ENCODE results near the gene MACF1.

GRCh38 chr1:39322431-39322830 lies 117.9 kb downstream of the MACF1 start:
- TF ChIP-seq NFRKB (IDR thresholded peaks at IDR 0.05), result no peak
- TF ChIP-seq LEF1 (IDR thresholded peaks at IDR 0.05; ENCODE audit: borderline replicate concordance), result no peak
- TF ChIP-seq SP1 (IDR thresholded peaks at IDR 0.05), result no peak
- TF ChIP-seq ELF4 (IDR thresholded peaks at IDR 0.05), result no peak
- TF ChIP-seq BHLHE40 (IDR thresholded peaks at IDR 0.05; ENCODE audit: borderline replicate concordance), result no peak
- TF ChIP-seq FOXK2 (IDR thresholded peaks at IDR 0.05), result no peak
- no peak for TF ChIP-seq CTBP1 (IDR thresholded peaks at IDR 0.05; ENCODE audit: borderline replicate concordance)
- no peak for TF ChIP-seq FOXM1 (IDR thresholded peaks at IDR 0.05; ENCODE audit: borderline replicate concordance)
- TF ChIP-seq L3MBTL2 (conservative IDR thresholded peaks at IDR 0.05), result no peak
- no peak for TF ChIP-seq ARNT (IDR thresholded peaks at IDR 0.05)
- TF ChIP-seq, protein P1, sequence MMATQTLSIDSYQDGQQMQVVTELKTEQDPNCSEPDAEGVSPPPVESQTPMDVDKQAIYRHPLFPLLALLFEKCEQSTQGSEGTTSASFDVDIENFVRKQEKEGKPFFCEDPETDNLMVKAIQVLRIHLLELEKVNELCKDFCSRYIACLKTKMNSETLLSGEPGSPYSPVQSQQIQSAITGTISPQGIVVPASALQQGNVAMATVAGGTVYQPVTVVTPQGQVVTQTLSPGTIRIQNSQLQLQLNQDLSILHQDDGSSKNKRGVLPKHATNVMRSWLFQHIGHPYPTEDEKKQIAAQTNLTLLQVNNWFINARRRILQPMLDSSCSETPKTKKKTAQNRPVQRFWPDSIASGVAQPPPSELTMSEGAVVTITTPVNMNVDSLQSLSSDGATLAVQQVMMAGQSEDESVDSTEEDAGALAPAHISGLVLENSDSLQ (IDR thresholded peaks at IDR 0.05), result no peak
- no peak for TF ChIP-seq HDGF (IDR thresholded peaks at IDR 0.05; ENCODE audit: borderline replicate concordance)
- TF ChIP-seq TARDBP (IDR thresholded peaks at IDR 0.05), result no peak
- no peak for TF ChIP-seq SUZ12 (IDR thresholded peaks at IDR 0.05)

All from HEK293T (cell line).